B cell (primary cell): ENCODE results near the gene GSTM3. TPM values are rescaled to one million over a fixed set of nuclear protein-coding genes. Genes with fewer than 3 reads are reported as not detected.
"Not testable (repeated sequence)": the region's sequence is repeated elsewhere in the genome, so short reads cannot be mapped to it uniquely, and the experiment has no call there.

Source experiments
- ATAC-seq: fragments of 200-7000 bp; cut with Tn5 transposase; one replicate; pipeline ENCODE4 v1.10.0; 2021; ENCODE audit warnings: low read depth, mild to moderate bottlenecking, moderate number of reproducible peaks, moderate library complexity
- CTCF ChIA-PET: fragments of 350-600 bp; sonication (Branson Sonifier 250); formaldehyde crosslinking; loops from one replicate; lab custom pipeline; 2021; ENCODE audit warnings: antibody characterized with exemption, inconsistent platforms; lab: Charles Lee
- POLR2A ChIA-PET: fragments of 350-600 bp; sonication (Branson Sonifier 250); formaldehyde crosslinking; loops from one replicate; lab custom pipeline; 2021; ENCODE audit warnings: antibody characterized with exemption; lab: Charles Lee
- DNase-seq: peaks from one replicate; pipeline ENCODE4 v3.0.0; 2013
- H2AFZ ChIP-seq: 2 replicates; pipeline ENCODE4 v1.6.1; 2012; ENCODE audit warnings: mild to moderate bottlenecking, low read depth, low read length; ENCODE audit not compliant: insufficient read depth, poor library complexity, severe bottlenecking
- H3K27ac ChIP-seq, 2 donors: 1 replicate in 1 of 2; 2 replicates in 1 of 2; pipeline ENCODE4 v1.5.1; 2012 to 2013; ENCODE audit warnings: low read length in 2 of 2, mild to moderate bottlenecking in 2 of 2, moderate library complexity in 1 of 2
- H3K27me3 ChIP-seq, 4 experiments: fragments of 200-600 bp in 1 of 4; sonication (generic) in 1 of 4; replicated peaks in 1 of 4; 1 replicate in 2 of 4; 2 replicates in 2 of 4; pipeline versions ENCODE4 v1.6.1 to v1.7.0; 2013 to 2016; ENCODE audit warnings: low read length in 3 of 4, mild to moderate bottlenecking in 2 of 4, mixed read lengths in 1 of 4, moderate library complexity in 1 of 4; ENCODE audit not compliant: insufficient read depth in 4 of 4, control insufficient read depth in 3 of 4; ENCODE audit errors: control extremely low read depth in 1 of 4
- H3K36me3 ChIP-seq, 2 experiments: replicated peaks in 1 of 2; 1 replicate in 1 of 2; 2 replicates in 1 of 2; pipeline versions ENCODE4 v1.6.1 to v1.7.1; 2013; ENCODE audit warnings: low read length in 1 of 2; ENCODE audit not compliant: insufficient read depth in 2 of 2, control insufficient read depth in 1 of 2; ENCODE audit errors: control extremely low read depth in 1 of 2, extremely low read depth in 1 of 2
- H3K4me1 ChIP-seq, 2 donors: fragments of 200-600 bp in 1 of 2; sonication (generic) in 1 of 2; 1 replicate in 1 of 2; 2 replicates in 1 of 2; pipeline versions ENCODE4 v1.5.1 to v1.6.1; 2013 to 2017; ENCODE audit warnings: low read length in 2 of 2; ENCODE audit not compliant: control insufficient read depth in 2 of 2, insufficient read depth in 2 of 2
- H3K4me2 ChIP-seq: replicated peaks from 2 replicates; pipeline ENCODE3; 2012; ENCODE audit warnings: mild to moderate bottlenecking, low read depth, low read length; ENCODE audit not compliant: poor library complexity, severe bottlenecking
- H3K4me3 ChIP-seq, 5 experiments: fragments of 200-600 bp in 1 of 5; sonication (generic) in 1 of 5; 1 replicate in 3 of 5; 2 replicates in 2 of 5; pipeline versions ENCODE4 v1.5.1 to v1.7.0; 2011 to 2016; ENCODE audit warnings: low read length in 4 of 5, mild to moderate bottlenecking in 4 of 5, low read depth in 2 of 5, control low read depth in 1 of 5, moderate library complexity in 1 of 5; ENCODE audit not compliant: insufficient read depth in 1 of 5; ENCODE audit errors: control extremely low read depth in 1 of 5, extremely low read depth in 1 of 5
- H3K79me2 ChIP-seq: fragments of 200-600 bp; sonication (generic); one replicate; pipeline ENCODE4 v1.6.0; 2016; ENCODE audit warnings: low read length; ENCODE audit not compliant: control insufficient read depth, insufficient read depth
- H3K9ac ChIP-seq: fragments of 200-600 bp; sonication (generic); 2 replicates; pipeline ENCODE4 v1.6.1; 2017; ENCODE audit warnings: mild to moderate bottlenecking, low read length, moderate library complexity
- H3K9me3 ChIP-seq, 3 donors: one replicate each; pipeline versions ENCODE4 v1.6.1 to v1.7.1; 2013; ENCODE audit warnings: low read length in 2 of 3; ENCODE audit not compliant: control insufficient read depth in 2 of 3, insufficient read depth in 1 of 3; ENCODE audit errors: control extremely low read depth in 1 of 3
- H4K20me1 ChIP-seq: 2 replicates; pipeline ENCODE4 v1.6.0; 2012; ENCODE audit warnings: mild to moderate bottlenecking, low read length; ENCODE audit not compliant: insufficient read depth, control insufficient read depth, poor library complexity, severe bottlenecking
- H3K27ac Mint-ChIP-seq: one replicate; pipeline ENCODE4 v1.8.0; 2021; ENCODE audit warnings: mixed read lengths
- H3K27me3 Mint-ChIP-seq: one replicate; pipeline ENCODE4 v1.8.0; 2021; ENCODE audit warnings: mixed read lengths
- H3K4me1 Mint-ChIP-seq: one replicate; pipeline ENCODE4 v1.8.0; 2021; ENCODE audit warnings: mixed read lengths
- H3K4me3 Mint-ChIP-seq: one replicate; pipeline ENCODE4 v1.8.0; 2021; ENCODE audit warnings: mixed read lengths
- H3K9me3 Mint-ChIP-seq: one replicate; pipeline ENCODE4 v1.8.0; 2022; ENCODE audit warnings: mixed read lengths; ENCODE audit not compliant: insufficient read depth
- CTCF ChIP-seq: fragments of 200-600 bp; IDR thresholded peaks from one replicate; pipeline ENCODE4 v1.8.0; 2022; ENCODE audit warnings: antibody characterized with exemption, mild to moderate bottlenecking
- EZH2 ChIP-seq: IDR thresholded peaks from 2 replicates; pipeline ENCODE4 v1.6.1; 2012; ENCODE audit warnings: borderline replicate concordance, low read depth, mild to moderate bottlenecking, moderate library complexity, low read length; ENCODE audit not compliant: insufficient read depth, poor library complexity, severe bottlenecking
- WGBS: methylation state at CpG from one replicate; pipeline ENCODE4 v1.1.5; 2013; ENCODE audit warnings: missing lambda C conversion rate; ENCODE audit not compliant: insufficient coverage; 5-methylcytosine and 5-hydroxymethylcytosine counted together
- intact Hi-C: fragments of 100-400 bp; cut with micrococcal nuclease; formaldehyde crosslinking; loops from one replicate; pipeline ENCODE4 v1.10.0; 2022
- polyA plus RNA-seq: library from polyadenylated mRNA; depleted of rRNA; stranded (reverse); fragments of >200 nt; gene quantifications from 2 replicates; pipeline ENCODE4 v1.2.3, GENCODE V29; 2012
- total RNA-seq, 2 donors: library from RNA; stranded (reverse); fragments of 120-200 nt in 1 of 2; gene quantifications; 1 replicate in 1 of 2; 2 replicates in 1 of 2; pipeline versions ENCODE4 v1.2.3 to v1.2.4, GENCODE V29; 2013 to 2022

The GSTM3 gene
- total and polyA plus RNA-seq, 2 donors (not counting 1 experiment from before 2014, with no cell fraction given) = 1.9 to 2.8 TPM

- intact Hi-C loops = no loop called here
- Histone ChIP-seq H3K79me2 (no peaks in the 10 kb centered on the region), H3K4me3 (no peak overlapping the region), H3K27ac (no peak overlapping the region), H3K36me3 (no peaks in the 10 kb centered on the region), H3K27me3 (peaks cover 0 to 14% (median 2%) of the 10 kb centered on the region in 4 experiments), H3K4me1 (no peaks in the 10 kb centered on the region), H4K20me1 (no peaks in the 10 kb centered on the region), H3K4me2 (no peak overlapping the region), H3K9me3 (peaks cover 0 to 5% (median 0%) of the 10 kb centered on the region in 3 donors), H2AFZ (no peak overlapping the region), H3K9ac (no peak overlapping the region)
- TF ChIP-seq CTCF = no peak
- TF ChIP-seq EZH2 = no peak
- Mint-ChIP-seq H3K4me1 (no peaks in the 10 kb centered on the region), H3K27me3 (peaks cover 42% of the 10 kb centered on the region), H3K9me3 (no peaks in the 10 kb centered on the region), H3K4me3 (no peak overlapping the region), H3K27ac (no peak overlapping the region)
- CTCF ChIA-PET = interaction anchor here (0.8 to 1.0 kb wide), 2 partner anchors 24 to 109 kb away, joined by 3 to 4 read pairs; no protein-coding TSS in a partner anchor
- no peak for DNase-seq
- POLR2A ChIA-PET = no interaction called here
- ATAC-seq = no peak
Measured at GRCh38 chr1:109749221-109749620, 8.4 kb upstream of the GSTM3 start.

GRCh38 chr1:109748311-109748710 is 7.5 kb upstream of the GSTM3 start:
- H3K27me3 ChIP-seq = peaks cover 0 to 14% (median 2%) of the 10 kb centered on the region in 4 experiments
- H3K79me2 ChIP-seq, H3K4me3 ChIP-seq, ATAC-seq, H3K27ac Mint-ChIP-seq, DNase-seq, H3K9me3 Mint-ChIP-seq, H2AFZ ChIP-seq, H3K4me1 Mint-ChIP-seq, H3K4me2 ChIP-seq, POLR2A ChIA-PET, H3K9me3 ChIP-seq, H4K20me1 ChIP-seq, H3K4me3 Mint-ChIP-seq, H3K9ac ChIP-seq, H3K36me3 ChIP-seq, H3K4me1 ChIP-seq, H3K27ac ChIP-seq, intact Hi-C loops: not testable (repeated sequence)
- 92% methylated on average over 4 of the region's 10 CpGs for WGBS
- CTCF ChIA-PET = interaction anchor here (0.8 kb wide), 1 partner anchor 108 kb away, joined by 3 read pairs; no protein-coding TSS in a partner anchor
- peaks cover 36% of the 10 kb centered on the region for H3K27me3 Mint-ChIP-seq
